H1 (cell line): ENCODE measurements around the gene MAGI2. TPM values are rescaled to one million over a fixed set of nuclear protein-coding genes. Genes with fewer than 3 reads are reported as not detected.
A peak's percentile ranks its signal among the peaks of the same experiment; 100 is the strongest.

Experiments used
- CTCF ChIA-PET: fragments of 300-600 bp; sonication (Branson Sonifier 250); formaldehyde crosslinking; loops from one replicate; lab custom pipeline; 2021; ENCODE audit not compliant: partially characterized antibody; lab: Charles Lee
- POLR2A ChIA-PET: fragments of 300-600 bp; sonication (Branson Sonifier 250); formaldehyde crosslinking; loops from one replicate; lab custom pipeline; 2021; ENCODE audit warnings: inconsistent platforms; ENCODE audit not compliant: partially characterized antibody; lab: Charles Lee
- DNase-seq, 2 experiments: peaks; one replicate each; pipeline versions ENCODE4 v3.0.0 to v3.0.0-alpha.2; 2010 to 2022; ENCODE audit warnings: low spot score in 2 of 2, low read depth in 1 of 2, mixed read lengths in 1 of 2
- FAIRE-seq: peaks from 2 replicates; lab custom pipeline; 2011; peaks lifted over from hg19 to GRCh38; lab: Jason Lieb, UNC
- H2AFZ ChIP-seq: 2 replicates; pipeline ENCODE4 v1.8.1; 2012; ENCODE audit warnings: low read length, inconsistent platforms
- H2AK5ac ChIP-seq: 2 replicates; pipeline ENCODE4 v1.6.1; 2013; ENCODE audit warnings: low read depth, low read length
- H2BK120ac ChIP-seq: replicated peaks from 2 replicates; pipeline ENCODE3; 2013; ENCODE audit warnings: low read depth, low read length, inconsistent platforms
- H2BK12ac ChIP-seq: 2 replicates; pipeline ENCODE4 v1.6.1; 2013; ENCODE audit warnings: low read depth, low read length
- H2BK15ac ChIP-seq: 2 replicates; pipeline ENCODE4 v1.6.1; 2013; ENCODE audit warnings: low read length
- H2BK20ac ChIP-seq: 2 replicates; pipeline ENCODE4 v1.6.1; 2013; ENCODE audit warnings: low read length
- H2BK5ac ChIP-seq: 2 replicates; pipeline ENCODE4 v1.6.1; 2013; ENCODE audit warnings: low read depth, low read length
- H3K14ac ChIP-seq: 2 replicates; pipeline ENCODE4 v1.6.1; 2013; ENCODE audit warnings: inconsistent platforms; ENCODE audit not compliant: insufficient read length
- H3K18ac ChIP-seq: 2 replicates; pipeline ENCODE4 v1.6.1; 2013; ENCODE audit warnings: low read length; ENCODE audit errors: extremely low read depth
- H3K23ac ChIP-seq: 2 replicates; pipeline ENCODE4 v1.6.1; 2013; ENCODE audit warnings: inconsistent platforms; ENCODE audit not compliant: insufficient read length
- H3K23me2 ChIP-seq: 2 replicates; pipeline ENCODE4 v1.6.1; 2013; ENCODE audit warnings: low read depth, low read length
- H3K27ac ChIP-seq: 2 replicates; pipeline ENCODE4 v1.6.1; 2011; ENCODE audit warnings: low read depth, low read length, inconsistent platforms
- H3K27me3 ChIP-seq, 4 experiments: replicated peaks in 1 of 4; 1 replicate in 1 of 4; 2 replicates in 3 of 4; pipeline versions ENCODE4 v1.6.1 to v1.8.1; 2011 to 2013; ENCODE audit warnings: low read length in 3 of 4, mild to moderate bottlenecking in 3 of 4, inconsistent platforms in 2 of 4, mixed read lengths in 2 of 4, moderate library complexity in 1 of 4; ENCODE audit not compliant: control insufficient read depth in 3 of 4, insufficient read depth in 3 of 4; ENCODE audit errors: extremely low read depth in 1 of 4
- H3K36me3 ChIP-seq, 4 experiments: 2 replicates each; pipeline versions ENCODE4 v1.6.1 to v1.8.1; 2011 to 2013; ENCODE audit warnings: mild to moderate bottlenecking in 4 of 4, low read length in 3 of 4, moderate library complexity in 2 of 4, control low read depth in 1 of 4, inconsistent platforms in 1 of 4; ENCODE audit not compliant: insufficient read depth in 4 of 4, control insufficient read depth in 2 of 4
- H3K4ac ChIP-seq: replicated peaks from 2 replicates; pipeline ENCODE3; 2013; ENCODE audit warnings: low read length, low read depth, mixed read lengths, inconsistent platforms; ENCODE audit not compliant: insufficient read length
- H3K4me1 ChIP-seq, 4 experiments: replicated peaks in 1 of 4; 1 replicate in 1 of 4; 2 replicates in 3 of 4; pipeline versions ENCODE4 v1.6.1 to v1.8.1; 2011 to 2013; ENCODE audit warnings: low read length in 3 of 4, inconsistent platforms in 2 of 4, mixed read lengths in 1 of 4; ENCODE audit not compliant: insufficient read depth in 4 of 4, control insufficient read depth in 3 of 4
- H3K4me2 ChIP-seq, 2 experiments: 2 replicates each; pipeline versions ENCODE4 v1.6.1 to v1.8.1; 2011 to 2013; ENCODE audit warnings: low read depth in 2 of 2, low read length in 2 of 2, control low read depth in 1 of 2, inconsistent platforms in 1 of 2, mild to moderate bottlenecking in 1 of 2; ENCODE audit not compliant: insufficient read depth in 1 of 2
- H3K4me3 ChIP-seq, 4 experiments: fragments of 200-600, 300-600 bp in 1 of 4; sonication (generic), shearing (Covaris generic), sonication (Bioruptor Twin) in 1 of 4; 2 replicates each; pipeline versions ENCODE4 v1.5.1 to v1.8.1; 2011 to 2016; ENCODE audit warnings: low read length in 4 of 4, low read depth in 3 of 4, control low read depth in 2 of 4, inconsistent platforms in 2 of 4, mild to moderate bottlenecking in 2 of 4, mixed read lengths in 1 of 4, moderate library complexity in 1 of 4; ENCODE audit not compliant: insufficient read depth in 2 of 4; ENCODE audit errors: extremely low read depth in 1 of 4
- H3K56ac ChIP-seq: replicated peaks from 2 replicates; pipeline ENCODE3; 2013; ENCODE audit warnings: low read depth, mild to moderate bottlenecking, mixed read lengths, low read length, inconsistent platforms; ENCODE audit not compliant: insufficient read length
- H3K79me1 ChIP-seq: 2 replicates; pipeline ENCODE4 v1.6.1; 2013; ENCODE audit warnings: low read depth, low read length, control low read depth
- H3K79me2 ChIP-seq, 2 experiments: 2 replicates each; pipeline versions ENCODE4 v1.6.1 to v1.8.1; 2012 to 2013; ENCODE audit warnings: low read length in 2 of 2, mild to moderate bottlenecking in 2 of 2, inconsistent platforms in 1 of 2; ENCODE audit not compliant: insufficient read depth in 2 of 2, control insufficient read depth in 1 of 2
- H3K9ac ChIP-seq, 4 experiments: replicated peaks in 1 of 4; 1 replicate in 1 of 4; 2 replicates in 3 of 4; pipeline versions ENCODE4 v1.6.1 to v1.8.1; 2011 to 2013; ENCODE audit warnings: low read depth in 3 of 4, low read length in 3 of 4, control low read depth in 2 of 4, mild to moderate bottlenecking in 2 of 4, moderate library complexity in 2 of 4, inconsistent platforms in 1 of 4; ENCODE audit errors: extremely low read depth in 1 of 4
- H3K9me3 ChIP-seq, 2 experiments: 2 replicates each; pipeline versions ENCODE4 v1.6.1 to v1.8.1; 2012 to 2013; ENCODE audit warnings: mild to moderate bottlenecking in 2 of 2, moderate library complexity in 2 of 2, control low read depth in 1 of 2, inconsistent platforms in 1 of 2, low read depth in 1 of 2, low read length in 1 of 2, mixed read lengths in 1 of 2; ENCODE audit not compliant: insufficient read depth in 2 of 2
- H4K20me1 ChIP-seq, 2 experiments: replicated peaks in 1 of 2; 2 replicates each; pipeline versions ENCODE3 to v1.8.1; 2011 to 2013; ENCODE audit warnings: inconsistent platforms in 2 of 2, low read length in 2 of 2, mild to moderate bottlenecking in 1 of 2; ENCODE audit not compliant: insufficient read depth in 2 of 2, control insufficient read depth in 1 of 2
- H4K5ac ChIP-seq: 2 replicates; pipeline ENCODE4 v1.6.1; 2013; ENCODE audit warnings: low read length, low read depth, mixed read lengths, inconsistent platforms; ENCODE audit not compliant: insufficient read length
- H4K8ac ChIP-seq: 2 replicates; pipeline ENCODE4 v1.8.0; 2013; ENCODE audit warnings: mild to moderate bottlenecking, moderate library complexity, low read length, inconsistent platforms; ENCODE audit not compliant: insufficient read depth; ENCODE audit errors: extremely low read depth
- H4K91ac ChIP-seq: replicated peaks from 2 replicates; pipeline ENCODE3; 2013; ENCODE audit warnings: low read length, mixed read lengths, inconsistent platforms; ENCODE audit not compliant: insufficient read length
- CBX5 ChIP-seq: fragments of 300-800, 300-1000 bp; sonication (generic); IDR thresholded peaks from 2 replicates; pipeline ENCODE4 v1.7.1; 2016; ENCODE audit warnings: antibody characterized with exemption, low read length, low read depth
- CEBPB ChIP-seq: IDR thresholded peaks from 2 replicates; pipeline ENCODE4 v1.6.1; 2012; ENCODE audit warnings: low read depth, low read length
- HDAC2 ChIP-seq, 2 experiments: fragments of 300-600 bp in 1 of 2; sonication (generic) in 1 of 2; IDR thresholded peaks; 2 replicates each; pipeline ENCODE4 v1.6.1; 2011 to 2012; ENCODE audit warnings: low read depth in 2 of 2, low read length in 2 of 2, mild to moderate bottlenecking in 2 of 2, moderate library complexity in 2 of 2, borderline replicate concordance in 1 of 2, inconsistent platforms in 1 of 2
- HDAC6 ChIP-seq: IDR thresholded peaks from one replicate; pipeline ENCODE4 v1.7.1; 2012; ENCODE audit warnings: low read depth, mild to moderate bottlenecking, inconsistent platforms, low read length, moderate library complexity
- NANOG ChIP-seq: IDR thresholded peaks from 2 replicates; pipeline ENCODE4 v1.6.1; 2011; ENCODE audit warnings: low read length, low read depth, mild to moderate bottlenecking, inconsistent platforms; ENCODE audit not compliant: insufficient read depth, poor library complexity, severe bottlenecking
- RAD21 ChIP-seq, 2 experiments: IDR thresholded peaks in 1 of 2; conservative IDR thresholded peaks in 1 of 2; 2 replicates each; pipeline ENCODE4 v1.6.1; 2011; ENCODE audit warnings: low read depth in 2 of 2, low read length in 2 of 2, improper control_type of control experiment in 1 of 2, inconsistent platforms in 1 of 2, mild to moderate bottlenecking in 1 of 2, moderate library complexity in 1 of 2
- SP2 ChIP-seq: IDR thresholded peaks from 2 replicates; pipeline ENCODE4 v1.6.1; 2012; ENCODE audit warnings: mild to moderate bottlenecking, low read length, inconsistent platforms
- polyA plus RNA-seq, 7 experiments: library from polyadenylated mRNA; depleted of rRNA in 3 of 7; stranded (reverse) in 5 of 7; unstranded in 2 of 7; fragments of >200 nt in 5 of 7; fragments of 200-250 nt in 2 of 7; gene quantifications; 1 replicate in 5 of 7; 2 replicates in 1 of 7; 4 replicates in 1 of 7; pipeline versions ENCODE4 v1.2.1 to v1.2.3, GENCODE V29; 2011 to 2013; ENCODE audit warnings: missing spikeins in 2 of 7, mixed read lengths in 2 of 7
- total RNA-seq: library from RNA; stranded (reverse); fragmentation: NEBNext Ultra II Directional; extraction: Animal tissue kit (Norgen Biotek cat#: 25700); gene quantifications from 2 replicates; pipeline ENCODE4 v1.2.1, GENCODE V29; 2021
- TF ChIP-seq, protein P1 (sequence below): IDR thresholded peaks from 2 replicates; pipeline ENCODE4 v1.6.1; 2012; ENCODE audit warnings: inconsistent platforms

The MAGI2 gene
- total and polyA plus RNA-seq, 2 of the 8 experiments (the other 6 are each of a cell fraction or from before 2014, with no cell fraction given): 6.0 to 27.3 TPM

DNA sequence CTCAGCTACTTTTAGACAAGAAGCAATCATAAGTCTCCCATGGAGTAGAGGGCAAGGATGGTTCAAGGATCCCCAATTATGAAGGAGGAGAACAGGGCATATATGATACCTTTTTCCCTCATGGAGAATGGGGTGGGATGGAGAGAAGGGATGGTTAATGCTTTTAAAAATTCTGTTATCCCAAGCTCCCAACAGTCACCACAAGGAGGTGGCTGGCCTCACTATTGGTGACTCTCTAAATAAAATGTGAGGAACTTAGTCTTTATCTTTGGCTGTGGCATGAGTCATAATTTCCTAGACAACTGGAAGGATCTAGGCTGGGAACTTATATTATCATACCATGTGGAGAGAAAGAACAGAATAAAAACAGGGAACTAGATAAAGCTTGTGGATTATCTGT lies 1357.9 kb downstream of the MAGI2 start:
- CTCF ChIA-PET: interaction anchor here (0.6 to 2.5 kb wide), 6 partner anchors 9 to 182 kb away, joined by 3 to 7 read pairs (median 4); no protein-coding TSS in a partner anchor
- no peak overlapping the region for H3K4me2 ChIP-seq
- DNase-seq: no peak

More for the DNA sequence above, 1357.9 kb downstream of the MAGI2 start:
- Histone ChIP-seq H2BK20ac (no peak overlapping the region), H2BK120ac (no peak overlapping the region), H3K56ac (no peak overlapping the region), H2BK5ac (no peak overlapping the region), H3K27me3 (no peaks in the 10 kb centered on the region), H3K18ac (no peak overlapping the region), H3K23ac (no peak overlapping the region)
- TF ChIP-seq HDAC2 (IDR thresholded peaks at IDR 0.05; ENCODE audit: borderline replicate concordance in 1 of 2, low read depth in 2 of 2, low read length in 2 of 2) (no peak), NANOG (no peak), RAD21 (IDR thresholded peaks at IDR 0.05 in 1 of 2, conservative IDR thresholded peaks at IDR 0.05 in 1 of 2; ENCODE audit: low read depth in 2 of 2, low read length in 2 of 2) (peak; percentile 10 to 30; a peak in 2 of 4 replicates), SP2 (no peak), CBX5 (no peak), CEBPB (no peak), HDAC6 (no peak)
- TF ChIP-seq, protein P1, sequence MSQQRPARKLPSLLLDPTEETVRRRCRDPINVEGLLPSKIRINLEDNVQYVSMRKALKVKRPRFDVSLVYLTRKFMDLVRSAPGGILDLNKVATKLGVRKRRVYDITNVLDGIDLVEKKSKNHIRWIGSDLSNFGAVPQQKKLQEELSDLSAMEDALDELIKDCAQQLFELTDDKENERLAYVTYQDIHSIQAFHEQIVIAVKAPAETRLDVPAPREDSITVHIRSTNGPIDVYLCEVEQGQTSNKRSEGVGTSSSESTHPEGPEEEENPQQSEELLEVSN: no peak
- TF ChIP-seq, all 59 proteins: peak for 1
- Histone ChIP-seq H4K91ac (no peak overlapping the region), H3K9ac (no peak overlapping the region), H3K4me1 (no peaks in the 10 kb centered on the region), H4K5ac (no peak overlapping the region), H4K8ac (no peak overlapping the region), H3K79me1 (no peaks in the 10 kb centered on the region; the same call in 1 of the 2 replicates), H2AFZ (no peak overlapping the region), H4K20me1 (no peaks in the 10 kb centered on the region), H2BK12ac (no peak overlapping the region), H3K79me2 (no peaks in the 10 kb centered on the region), H2BK15ac (no peak overlapping the region), H3K36me3 (no peaks in the 10 kb centered on the region), H3K23me2 (no peaks in the 10 kb centered on the region), H3K4ac (no peak overlapping the region), H2AK5ac (no peak overlapping the region), H3K9me3 (no peaks in the 10 kb centered on the region), H3K4me3 (no peak overlapping the region), H3K14ac (no peak overlapping the region), H3K27ac (no peak overlapping the region)
- POLR2A ChIA-PET: no interaction called here
- no peak for FAIRE-seq
